Measurements from ENCODE around the gene HAPSTR1.

Gene HAPSTR1

GRCh38 chr16:9096416-9096952 is 5.0 kb downstream of the HAPSTR1 start:
- no peak for DNase-seq (ENCODE audit: low read depth in 2 of 2)

GRCh38 chr16:9097266-9098219 is 6.1 kb downstream of the HAPSTR1 start:
- no peak for DNase-seq (ENCODE audit: low read depth in 2 of 2)

- DNase-seq (ENCODE audit: low read depth in 2 of 2), result no peak
Observed at GRCh38 chr16:9098377-9099090, 7.1 kb downstream of the HAPSTR1 start.

GRCh38 chr16:9099131-9099625 is 7.7 kb downstream of the HAPSTR1 start:
- no peak for DNase-seq (ENCODE audit: low read depth in 2 of 2)

DNA sequence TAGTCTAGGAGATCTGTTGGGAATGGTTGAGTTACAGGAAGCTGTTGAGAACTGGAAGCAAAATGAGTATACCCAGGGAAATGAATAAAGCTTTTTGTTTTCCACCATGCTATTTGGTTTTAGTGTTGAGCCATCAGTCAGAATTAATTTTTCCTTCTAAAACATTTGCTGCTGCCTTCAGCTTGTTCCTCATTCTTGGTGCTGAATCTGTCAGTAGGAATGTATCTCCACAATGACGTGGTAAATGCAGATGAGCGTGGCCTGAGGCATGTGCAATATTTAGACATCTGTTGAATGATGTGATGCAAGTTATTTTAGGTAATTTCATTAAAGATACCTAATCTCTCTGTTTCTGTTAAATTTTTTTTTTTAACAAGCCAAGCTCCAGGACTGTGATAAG is 10.9 kb downstream of the HAPSTR1 start:
- no peak for DNase-seq (ENCODE audit: low read depth in 2 of 2)

GRCh38 chr16:9102943-9103342 is 11.5 kb downstream of the HAPSTR1 start:
- DNase-seq (ENCODE audit: low read depth in 2 of 2), result no peak

DNA sequence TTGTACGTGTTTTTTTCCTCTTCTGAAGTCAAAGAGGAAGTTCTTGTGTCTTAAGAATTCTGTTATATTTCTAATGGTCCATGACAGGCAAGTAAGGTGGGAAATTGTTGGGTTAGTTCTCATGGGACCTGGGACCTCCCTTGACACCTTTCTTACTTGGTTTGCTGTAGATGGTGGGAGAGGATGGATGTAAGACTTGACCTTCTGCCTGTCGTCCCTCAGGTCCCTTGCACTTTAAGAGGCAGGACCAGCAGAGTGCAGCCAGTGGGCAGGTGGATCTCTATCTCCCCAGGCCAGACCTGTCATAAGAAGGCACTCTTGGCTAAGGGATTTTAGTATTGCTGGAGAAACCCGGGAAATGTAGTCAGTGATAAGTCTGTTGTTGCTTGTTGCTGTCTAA is 12.1 kb downstream of the HAPSTR1 start:
- no peak for DNase-seq (ENCODE audit: low read depth in 2 of 2)

DNA sequence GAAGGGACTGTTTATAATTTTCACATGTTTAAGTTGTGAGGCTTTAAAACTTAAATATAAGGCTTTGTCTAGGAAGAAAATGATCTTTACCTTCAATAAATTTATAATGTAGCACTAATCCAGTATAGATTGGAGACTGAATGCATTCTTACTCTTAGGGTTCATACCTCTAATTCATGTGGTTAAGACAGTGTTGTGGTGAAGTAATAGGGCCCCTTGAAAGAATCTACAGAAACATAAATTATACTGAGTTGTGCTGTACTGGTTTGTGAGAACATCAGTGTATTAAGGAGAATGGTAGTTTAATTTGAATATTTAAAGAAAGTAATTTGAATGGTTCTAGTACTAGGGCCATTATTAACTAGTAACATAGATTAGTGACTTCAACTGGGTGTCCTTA is 13.7 kb downstream of the HAPSTR1 start:
- no peak for DNase-seq (ENCODE audit: low read depth in 2 of 2)

DNA sequence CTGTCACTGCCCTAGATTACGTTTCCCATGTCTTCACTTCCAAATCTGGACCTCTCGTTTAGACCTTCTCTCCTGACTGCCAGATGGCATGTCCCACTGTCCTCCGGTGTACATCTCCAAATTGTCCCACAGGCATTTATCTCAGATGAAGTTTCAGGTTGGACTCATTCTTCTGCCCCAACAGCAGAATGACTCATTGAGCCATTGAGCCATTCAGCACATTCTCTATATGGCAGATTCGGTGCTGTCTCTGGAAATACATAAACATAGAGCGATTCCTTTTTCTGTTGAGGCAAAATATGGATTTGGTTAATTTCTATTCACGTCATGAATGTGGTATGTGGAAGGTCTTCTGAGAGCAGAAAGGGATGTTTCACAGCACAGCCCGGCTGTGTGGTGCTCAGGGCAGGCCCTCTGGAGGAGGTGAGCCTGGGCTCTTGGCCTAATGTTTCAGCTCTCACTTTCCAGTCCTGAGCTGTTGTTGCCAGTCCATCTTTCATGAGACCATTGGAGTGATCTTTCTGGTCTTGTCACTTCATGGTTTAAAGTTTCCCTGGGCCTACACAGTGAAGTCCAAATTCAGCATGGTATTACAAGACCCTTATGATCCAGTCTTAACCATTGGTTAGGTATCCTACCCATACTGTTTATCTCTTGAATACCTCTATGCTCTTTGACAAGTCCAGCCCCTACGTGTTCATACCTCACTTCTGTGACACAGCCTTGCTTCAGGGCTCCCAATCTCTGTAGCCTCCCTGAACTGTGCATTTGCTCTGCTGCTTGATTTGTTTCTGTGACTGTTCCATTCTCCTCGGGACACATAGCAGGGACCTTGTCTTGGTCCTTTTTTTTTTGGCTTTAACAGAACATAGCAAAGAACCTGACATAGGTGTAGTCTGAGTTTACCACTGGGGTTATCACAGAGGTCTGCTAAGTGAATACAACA is 15.9 kb downstream of the HAPSTR1 start:
- DNase-seq (ENCODE audit: low read depth in 2 of 2), result no peak

DNA sequence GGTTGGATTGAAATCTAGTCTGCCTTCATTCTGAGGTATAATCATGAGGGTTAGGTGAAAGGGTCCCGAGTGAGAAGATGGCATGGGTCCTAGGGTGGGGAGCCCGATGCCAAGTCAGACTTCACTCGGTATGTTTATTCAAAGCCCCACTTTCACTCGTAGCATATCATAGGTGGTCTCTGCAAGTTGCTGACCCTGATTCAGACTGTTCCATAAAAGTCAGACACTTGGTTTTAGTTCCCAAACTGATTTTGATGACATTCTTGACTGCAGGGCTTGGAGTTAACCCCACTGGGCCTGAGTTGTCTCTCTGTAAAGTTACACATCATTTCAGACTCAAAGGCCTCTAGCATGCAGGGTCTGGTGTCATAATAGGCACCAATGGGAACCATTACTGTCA is 17.8 kb downstream of the HAPSTR1 start:
- DNase-seq (ENCODE audit: low read depth in 2 of 2), result no peak

- DNase-seq (ENCODE audit: low read depth in 2 of 2), result no peak
Observed at GRCh38 chr16:9112166-9112843, 20.9 kb downstream of the HAPSTR1 start.

GRCh38 chr16:9112844-9113186 is 21.4 kb downstream of the HAPSTR1 start:
- no peak for DNase-seq (ENCODE audit: low read depth in 2 of 2)

DNA sequence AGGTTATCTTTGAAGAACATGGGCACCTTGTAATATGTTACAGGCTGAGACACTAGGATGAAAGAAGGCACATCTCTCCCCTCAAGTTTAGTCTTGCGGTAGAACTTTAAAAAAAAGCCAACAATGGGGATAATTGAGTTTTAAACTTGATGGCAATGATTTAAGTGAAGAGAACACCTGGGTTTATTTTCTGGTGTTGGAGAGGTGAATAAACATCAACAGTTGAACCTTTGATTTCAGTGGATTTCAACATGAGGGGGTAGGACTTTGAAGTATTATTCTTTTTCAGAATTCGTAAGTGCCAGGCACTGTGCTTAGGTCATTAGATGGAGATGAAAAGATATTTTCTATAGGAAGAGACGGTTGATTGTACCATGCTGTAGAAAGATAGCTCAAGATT is 22.3 kb downstream of the HAPSTR1 start:
- no peak for DNase-seq (ENCODE audit: low read depth in 2 of 2)

- no peak for DNase-seq (ENCODE audit: low read depth in 2 of 2)
Observed at GRCh38 chr16:9114112-9114511, 22.7 kb downstream of the HAPSTR1 start.

DNA sequence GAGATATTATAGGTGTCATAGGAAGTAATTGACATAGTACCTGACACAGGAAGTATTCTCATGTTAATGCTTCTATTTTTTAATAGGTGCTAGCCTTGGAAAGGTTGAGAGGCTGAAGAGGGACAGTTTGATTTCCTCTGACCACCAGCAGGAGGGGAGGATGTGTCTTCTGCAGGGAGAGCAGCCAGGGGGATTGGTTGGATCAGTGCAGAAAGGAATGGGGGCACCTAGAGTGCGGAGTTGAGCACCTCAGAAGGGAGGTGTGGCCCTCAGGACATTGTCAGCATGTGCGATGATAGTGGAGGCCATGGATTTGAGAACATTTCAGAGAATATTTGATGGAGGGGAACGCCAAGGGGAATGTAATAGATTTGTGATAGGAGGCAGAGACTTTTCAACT is 23.4 kb downstream of the HAPSTR1 start:
- no peak for DNase-seq (ENCODE audit: low read depth in 2 of 2)

DNA sequence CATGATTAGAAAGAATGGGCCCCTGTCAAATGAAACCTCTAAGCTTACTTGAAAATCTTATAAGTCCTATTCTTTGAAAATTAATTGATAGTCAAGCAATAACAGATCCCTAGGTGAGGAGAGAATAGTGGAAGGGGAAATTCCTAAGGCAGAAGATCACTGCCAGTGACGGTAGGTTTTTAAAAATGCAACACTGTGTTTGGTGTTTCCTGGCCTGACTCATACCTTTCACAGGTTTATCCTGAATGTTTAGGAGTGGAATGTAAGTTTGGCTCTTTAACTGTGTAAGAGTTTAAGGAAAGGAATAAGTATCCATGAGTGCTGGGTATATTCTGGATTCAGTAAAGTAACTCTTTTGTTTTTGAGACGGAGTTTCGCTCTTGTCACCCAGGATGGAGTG is 23.8 kb downstream of the HAPSTR1 start:
- DNase-seq (ENCODE audit: low read depth in 2 of 2), result no peak

DNA sequence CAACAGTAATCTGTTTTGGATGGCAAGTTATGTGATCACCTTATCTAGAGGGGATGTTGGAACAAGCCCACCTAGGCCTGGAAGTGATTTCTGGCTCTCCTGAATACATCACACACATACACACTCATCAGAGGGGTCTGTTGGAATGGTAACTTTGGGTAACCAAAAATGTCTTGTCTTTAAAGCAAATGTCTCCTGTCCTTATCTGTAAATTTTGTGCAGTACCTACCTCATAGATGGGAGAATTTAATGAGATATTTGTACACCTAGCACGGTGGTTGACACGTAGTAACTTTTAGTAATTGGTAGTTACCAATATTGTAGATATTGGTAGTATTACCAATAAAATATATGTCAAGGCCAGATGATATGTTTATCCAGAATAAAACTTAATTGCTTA is 24.7 kb downstream of the HAPSTR1 start:
- no peak for DNase-seq (ENCODE audit: low read depth in 2 of 2)

DNA sequence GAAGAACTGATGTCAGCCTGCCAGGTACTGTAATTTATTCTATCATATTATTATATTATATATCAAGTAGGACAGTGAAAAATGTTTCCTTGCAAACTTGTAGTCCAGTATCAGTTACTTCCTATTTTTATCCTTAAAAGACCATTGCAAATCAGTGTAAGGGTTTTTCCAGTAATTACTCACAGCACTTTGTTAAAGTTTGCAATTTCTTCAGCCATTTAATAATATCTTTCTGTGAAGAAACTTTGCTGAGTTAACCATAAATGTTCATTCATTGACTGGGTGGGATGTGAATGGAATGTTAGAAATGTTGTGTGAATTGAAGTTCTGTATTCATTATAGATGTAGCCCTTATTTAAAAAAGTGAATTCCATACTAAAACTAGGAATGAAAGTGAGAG is 26.7 kb downstream of the HAPSTR1 start:
- DNase-seq (ENCODE audit: low read depth in 2 of 2), result no peak

DNA sequence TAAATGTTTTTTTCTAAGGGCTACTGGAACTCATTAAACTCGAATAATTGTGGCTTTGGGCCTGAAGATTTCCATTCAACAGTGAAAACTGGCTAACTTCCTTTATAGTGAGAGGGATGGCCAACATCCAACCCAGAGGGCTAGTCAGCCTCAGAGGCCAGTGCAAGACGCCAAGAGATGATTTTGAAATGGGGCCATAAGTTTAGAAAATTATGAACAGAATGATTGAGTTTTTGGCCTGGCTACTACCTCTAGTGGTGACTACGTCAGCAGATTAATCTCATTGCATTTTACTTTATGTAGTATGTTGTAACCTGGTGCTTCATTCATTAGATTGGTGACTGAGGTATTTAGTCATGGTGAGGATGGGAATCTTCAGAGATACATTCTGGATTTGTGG is 28.4 kb downstream of the HAPSTR1 start:
- no peak for DNase-seq (ENCODE audit: low read depth in 2 of 2)

DNA sequence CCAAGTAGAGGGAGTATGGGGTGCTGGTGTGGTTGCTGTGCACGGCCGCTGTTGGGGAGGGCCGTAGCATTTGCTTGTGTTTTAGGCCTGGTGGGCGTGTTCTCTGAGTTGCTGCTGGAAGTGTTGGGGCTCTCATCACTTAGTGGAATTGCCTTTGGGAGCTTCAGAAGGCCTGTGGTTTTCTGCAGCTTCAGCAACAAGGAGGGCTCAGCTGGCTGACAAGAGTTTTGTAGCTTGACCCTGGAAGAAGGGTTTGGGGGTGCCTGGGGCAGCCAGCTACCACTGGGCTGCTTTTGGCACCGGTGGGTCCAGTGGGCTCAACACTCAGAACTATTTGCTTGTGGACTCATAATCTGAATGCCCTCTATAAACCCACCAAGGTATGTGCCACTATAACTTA is 30.9 kb downstream of the HAPSTR1 start:
- DNase-seq (ENCODE audit: low read depth in 2 of 2), result no peak

DNA sequence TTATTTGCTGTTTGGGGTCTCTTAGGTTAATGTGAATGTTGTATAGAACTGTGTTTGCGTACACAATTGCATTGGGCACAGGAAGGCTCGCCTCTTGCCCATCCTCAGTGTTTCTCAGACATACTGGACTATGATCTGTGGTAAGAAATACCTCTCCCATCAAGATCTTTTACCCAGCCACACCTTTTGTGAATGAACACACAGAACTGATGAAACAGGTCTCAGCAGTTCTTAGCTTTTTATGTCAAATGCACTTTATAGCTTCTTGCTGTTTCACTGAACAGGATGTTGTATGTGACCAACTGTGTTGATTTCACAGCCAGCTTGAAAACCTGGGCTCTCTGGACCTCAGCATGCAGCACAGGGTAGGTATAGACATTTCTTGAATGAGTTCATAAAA is 31.5 kb downstream of the HAPSTR1 start:
- DNase-seq (ENCODE audit: low read depth in 2 of 2), result no peak
